HepG2 (cell line): ENCODE data around the gene MSI2. TPM values are rescaled to one million over a fixed set of nuclear protein-coding genes. Genes with fewer than 3 reads are reported as not detected.
A peak's percentile ranks its signal among the peaks of the same experiment; 100 is the strongest.

Source experiments
- ATAC-seq: fragments of 200-7000 bp; cut with Tn5 transposase; 3 replicates; pipeline ENCODE4 v1.9.1; 2020; ENCODE audit warnings: mild to moderate bottlenecking, moderate library complexity
- BruUV-seq: library from RNA; stranded (reverse); fragments of 400-500 nt; replicated peaks from 2 replicates; lab custom pipeline; 2021; lab: Mats Ljungman, UMichigan
- CTCF ChIA-PET: fragments of 300-600 bp; formaldehyde crosslinking; extraction: SDS; loops from one replicate; lab custom pipeline; 2021; ENCODE audit warnings: low total read pairs, inconsistent platforms, low intra/inter-chr PET ratio; lab: Yijun Ruan, JAX
- POLR2A ChIA-PET: fragments of 350-600 bp; sonication (Branson Sonifier 250); formaldehyde crosslinking; loops from one replicate; lab custom pipeline; 2020; ENCODE audit warnings: antibody characterized with exemption, inconsistent platforms; lab: Yijun Ruan, JAX
- DNase-seq: peaks from one replicate; pipeline ENCODE4 v3.0.0-alpha.2; 2015; ENCODE audit warnings: low spot score
- FAIRE-seq: peaks from 3 replicates; lab custom pipeline; 2011; peaks lifted over from hg19 to GRCh38; lab: Jason Lieb, UNC
- H2AFZ ChIP-seq: one replicate; pipeline ENCODE4 v1.6.1; 2011; ENCODE audit warnings: low read length, inconsistent platforms
- H3K27ac ChIP-seq: fragments of 300-600 bp; 3 replicates; pipeline ENCODE4 v1.8.0; 2011; ENCODE audit warnings: mixed run types, mild to moderate bottlenecking, mixed read lengths, low read length, inconsistent platforms; ENCODE audit not compliant: insufficient read depth; ENCODE audit errors: extremely low read length
- H3K27me3 ChIP-seq, 2 experiments: fragments of 200-600 bp in 1 of 2; 2 replicates in 1 of 2; 3 replicates in 1 of 2; pipeline versions ENCODE4 v1.6.0 to v1.8.0; 2011; ENCODE audit warnings: low read length in 2 of 2, mild to moderate bottlenecking in 2 of 2, moderate library complexity in 2 of 2, inconsistent platforms in 1 of 2; ENCODE audit not compliant: insufficient read depth in 2 of 2, control insufficient read depth in 1 of 2
- H3K36me3 ChIP-seq, 2 experiments: fragments of 200-600 bp in 1 of 2; replicated peaks in 1 of 2; 2 replicates in 1 of 2; 3 replicates in 1 of 2; pipeline versions ENCODE4 v1.5.1 to v1.8.0; 2011; ENCODE audit warnings: low read length in 2 of 2, inconsistent platforms in 1 of 2; ENCODE audit not compliant: insufficient read depth in 2 of 2, control insufficient read depth in 1 of 2
- H3K4me1 ChIP-seq: 2 replicates; pipeline ENCODE4 v1.5.1; 2012; ENCODE audit warnings: low read length, inconsistent platforms; ENCODE audit not compliant: insufficient read depth
- H3K4me2 ChIP-seq: 2 replicates; pipeline ENCODE4 v1.6.0; 2011; ENCODE audit warnings: low read depth, low read length, inconsistent platforms
- H3K4me3 ChIP-seq, 3 experiments: fragments of 200-600 bp in 1 of 3; sonication (generic), shearing (Covaris generic) in 1 of 3; replicated peaks in 1 of 3; 2 replicates each; pipeline ENCODE4 v1.5.1; 2011 to 2016; ENCODE audit warnings: low read length in 3 of 3, inconsistent platforms in 2 of 3, low read depth in 2 of 3, mild to moderate bottlenecking in 2 of 3, control low read depth in 1 of 3, mixed read lengths in 1 of 3; ENCODE audit not compliant: insufficient read depth in 1 of 3
- H3K79me2 ChIP-seq: one replicate; pipeline ENCODE4 v1.6.1; 2011; ENCODE audit warnings: low read length, inconsistent platforms; ENCODE audit not compliant: insufficient read depth
- H3K9ac ChIP-seq: 2 replicates; pipeline ENCODE4 v1.6.0; 2011; ENCODE audit warnings: mild to moderate bottlenecking, low read depth, low read length, inconsistent platforms; ENCODE audit not compliant: insufficient read depth
- H3K9me3 ChIP-seq: 2 replicates; pipeline ENCODE4 v1.5.1; 2012; ENCODE audit warnings: mild to moderate bottlenecking, low read length
- H4K20me1 ChIP-seq: 2 replicates; pipeline ENCODE4 v1.6.0; 2011; ENCODE audit warnings: inconsistent platforms, mild to moderate bottlenecking, low read length, moderate library complexity; ENCODE audit not compliant: insufficient read depth
- CEBPG ChIP-seq: IDR thresholded peaks from 2 replicates; pipeline ENCODE4 v1.6.1; 2016
- HDAC2 ChIP-seq: sonication (generic); formaldehyde crosslinking; IDR thresholded peaks from 2 replicates; pipeline ENCODE4 v1.4.0; 2020; ENCODE audit warnings: missing genetic modification reagents
- HOXA3 ChIP-seq: sonication (generic); formaldehyde crosslinking; IDR thresholded peaks from 2 replicates; pipeline ENCODE4 v1.5.0; 2020; ENCODE audit warnings: missing genetic modification reagents
- MATR3 ChIP-seq: sonication (generic); formaldehyde crosslinking; IDR thresholded peaks from 2 replicates; pipeline ENCODE4 v1.4.0; 2020; ENCODE audit warnings: missing genetic modification reagents
- NONO ChIP-seq, 2 experiments: fragments of 450-650 bp in 1 of 2; sonication (generic) in 1 of 2; formaldehyde crosslinking in 1 of 2; IDR thresholded peaks in 1 of 2; conservative IDR thresholded peaks in 1 of 2; 2 replicates each; pipeline versions ENCODE4 v1.6.1 to v1.8.0; 2017 to 2022; ENCODE audit warnings: mild to moderate bottlenecking in 1 of 2, missing genetic modification reagents in 1 of 2, moderate library complexity in 1 of 2
- RARG ChIP-seq: sonication (generic); formaldehyde crosslinking; IDR thresholded peaks from 2 replicates; pipeline ENCODE4 v1.4.0; 2020; ENCODE audit warnings: low read depth, mild to moderate bottlenecking, missing genetic modification reagents
- RFX3 ChIP-seq: IDR thresholded peaks from 2 replicates; pipeline ENCODE4 v1.6.1; 2016; ENCODE audit warnings: missing biosample characterization, missing genetic modification reagents
- SALL1 ChIP-seq: sonication (generic); formaldehyde crosslinking; IDR thresholded peaks from 2 replicates; pipeline ENCODE4 v1.8.0; 2022; ENCODE audit warnings: mild to moderate bottlenecking, missing genetic modification reagents
- TEAD3 ChIP-seq: optimal IDR thresholded peaks from 2 replicates; pipeline ENCODE3; 2016; ENCODE audit warnings: borderline replicate concordance
- ZBTB8A ChIP-seq: sonication (generic); formaldehyde crosslinking; IDR thresholded peaks from 2 replicates; pipeline ENCODE4 v1.4.0; 2020; ENCODE audit warnings: mild to moderate bottlenecking, low read depth, missing genetic modification reagents, borderline replicate concordance
- ZNF180 ChIP-seq: sonication (generic); formaldehyde crosslinking; IDR thresholded peaks from 2 replicates; pipeline ENCODE4 v1.4.0; 2020; ENCODE audit warnings: low read depth, missing genetic modification reagents, borderline replicate concordance
- ZNF224 ChIP-seq: sonication (generic); formaldehyde crosslinking; IDR thresholded peaks from 2 replicates; pipeline ENCODE4 v1.5.0; 2020; ENCODE audit warnings: mild to moderate bottlenecking, missing genetic modification reagents
- ZNF441 ChIP-seq: sonication (generic); formaldehyde crosslinking; IDR thresholded peaks from 2 replicates; pipeline ENCODE4 v1.7.0; 2021; ENCODE audit warnings: missing genetic modification reagents, borderline replicate concordance
- ZNF446 ChIP-seq: sonication (generic); formaldehyde crosslinking; IDR thresholded peaks from 2 replicates; pipeline ENCODE4 v1.5.0; 2020; ENCODE audit warnings: mild to moderate bottlenecking, missing genetic modification reagents
- ZNF549 ChIP-seq: sonication (generic); formaldehyde crosslinking; IDR thresholded peaks from 2 replicates; pipeline ENCODE4 v1.5.0; 2020; ENCODE audit warnings: missing genetic modification reagents
- ZSCAN20 ChIP-seq: sonication (generic); formaldehyde crosslinking; IDR thresholded peaks from 2 replicates; pipeline ENCODE4 v1.4.0; 2020; ENCODE audit warnings: missing genetic modification reagents, mild to moderate bottlenecking, borderline replicate concordance
- WGBS: methylation state at CpG from one replicate; pipeline ENCODE4 v1.1.6; 2017; ENCODE audit warnings: low lambda C conversion rate; 5-methylcytosine and 5-hydroxymethylcytosine counted together
- in situ Hi-C: cut with HindIII; loops from 2 replicates; pipeline ENCODE4 v1.10.0; 2017; ENCODE audit warnings: low pct_unique_long_range_greater_than_20kb; ENCODE audit not compliant: extremely low pct_ligation_motif_present
- intact Hi-C: fragments of 100-400 bp; cut with micrococcal nuclease; formaldehyde crosslinking; loops from one replicate; pipeline ENCODE4 v1.10.0; 2022; ENCODE audit not compliant: unreplicated experiment
- polyA plus RNA-seq, 8 experiments: library from polyadenylated mRNA; depleted of rRNA in 3 of 8; stranded (reverse) in 7 of 8; unstranded in 1 of 8; fragments of >200 nt; fragmentation: Illumina TruSeq in 4 of 8; extraction: Trizol in 4 of 8; gene quantifications; 2 replicates each; pipeline versions ENCODE4 v1.2.1 to v1.2.3, GENCODE V29; 2011 to 2016; ENCODE audit warnings: low read depth in 4 of 8, missing spikeins in 1 of 8, mixed read lengths in 1 of 8; ENCODE audit not compliant: insufficient read depth in 1 of 8
- total RNA-seq, 5 experiments: library from RNA; depleted of rRNA; stranded (reverse); fragments of >200 nt; fragmentation: Illumina TruSeq; extraction: Trizol; gene quantifications; 2 replicates each; pipeline ENCODE4 v1.2.3, GENCODE V29; 2016; ENCODE audit warnings: low read depth in 1 of 5
- TF ChIP-seq, protein P1 (sequence below): sonication (generic); formaldehyde crosslinking; IDR thresholded peaks from 2 replicates; pipeline ENCODE4 v1.4.0; 2020; ENCODE audit warnings: mild to moderate bottlenecking, missing genetic modification reagents
- TF ChIP-seq, protein P2 (sequence below): sonication (generic); formaldehyde crosslinking; IDR thresholded peaks from 2 replicates; pipeline ENCODE4 v1.5.1; 2020; ENCODE audit warnings: missing genetic modification reagents, mild to moderate bottlenecking, borderline replicate concordance
- TF ChIP-seq, protein P3 (sequence below), 2 experiments: sonication (generic) in 1 of 2; formaldehyde crosslinking in 1 of 2; IDR thresholded peaks; 2 replicates each; pipeline versions ENCODE4 v1.6.1 to v1.9.0; 2014 to 2022; ENCODE audit warnings: antibody characterized with exemption in 1 of 2, borderline replicate concordance in 1 of 2, inconsistent platforms in 1 of 2, low read depth in 1 of 2, missing genetic modification reagents in 1 of 2

Gene MSI2
- total and polyA plus RNA-seq, 2 of the 13 experiments (the other 11 are each of a cell fraction or from before 2014, with no cell fraction given) = 77.5 to 78.4 TPM

DNA sequence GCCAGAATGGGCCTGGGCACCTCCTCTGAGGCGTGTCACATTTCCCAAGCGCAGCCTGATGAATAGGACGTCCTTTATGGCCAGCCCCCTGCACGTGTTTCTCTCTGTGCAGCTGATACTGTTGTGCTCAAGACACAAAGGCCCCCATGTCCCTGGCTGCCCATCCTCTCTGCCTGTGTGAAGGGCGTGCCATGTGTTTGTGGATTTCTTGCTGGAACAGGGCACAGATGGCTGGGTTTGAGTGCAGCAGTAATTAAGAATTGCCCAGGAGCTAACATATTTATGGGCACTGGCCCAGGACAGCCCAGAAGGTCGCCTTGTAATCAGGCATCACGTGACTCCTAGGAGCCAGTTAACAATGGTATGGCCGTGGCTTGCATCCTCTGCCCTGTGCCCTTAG lies 307.6 kb downstream of the MSI2 start:
- H3K9me3 ChIP-seq = no peaks in the 10 kb centered on the region
- H3K27me3 ChIP-seq = no peaks in the 10 kb centered on the region
- no peak overlapping the region for H3K4me2 ChIP-seq
- ChIA-PET CTCF (no interaction called here), POLR2A (interaction anchor here (5.9 kb wide), 1 partner anchor 14 kb away, joined by 113 read pairs; no protein-coding TSS in a partner anchor)
- H3K9ac ChIP-seq = no peak overlapping the region
- peaks cover 5 to 33% of the 10 kb centered on the region in 2 experiments; a peak in 4 of 5 replicates for H3K36me3 ChIP-seq
- no peak overlapping the region for H2AFZ ChIP-seq
- ATAC-seq = no peak
- no peak for FAIRE-seq
- 96% methylated on average over 7 of the region's 8 CpGs for WGBS
- peaks cover 61% of the 10 kb centered on the region for H3K4me1 ChIP-seq
- intact Hi-C loops (no loop called here), in situ Hi-C loops (loop anchor here (5.0 kb wide), 2 partner anchors 37 to 107 kb away; no protein-coding TSS in a partner anchor)
- H3K79me2 ChIP-seq = peaks cover 10% of the 10 kb centered on the region
- no peak for DNase-seq
- no peak overlapping the region for H3K4me3 ChIP-seq
- no peak overlapping the region for H3K27ac ChIP-seq
- BruUV-seq = no TSS peak
- H4K20me1 ChIP-seq = no peaks in the 10 kb centered on the region
- TF ChIP-seq, protein P1, sequence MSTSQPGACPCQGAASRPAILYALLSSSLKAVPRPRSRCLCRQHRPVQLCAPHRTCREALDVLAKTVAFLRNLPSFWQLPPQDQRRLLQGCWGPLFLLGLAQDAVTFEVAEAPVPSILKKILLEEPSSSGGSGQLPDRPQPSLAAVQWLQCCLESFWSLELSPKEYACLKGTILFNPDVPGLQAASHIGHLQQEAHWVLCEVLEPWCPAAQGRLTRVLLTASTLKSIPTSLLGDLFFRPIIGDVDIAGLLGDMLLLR (CRISPR knock-in tag) = 0 out of 2 replicates have a peak, but pooled peaks have one; percentile 15
- TF ChIP-seq ZNF446 (CRISPR knock-in tag) = no peak
- no peak for TF ChIP-seq ZNF441 (CRISPR knock-in tag)
- no peak for TF ChIP-seq HOXA3 (CRISPR knock-in tag)
- no peak for TF ChIP-seq ZNF549
- no peak for TF ChIP-seq ZBTB8A (CRISPR knock-in tag)
- TF ChIP-seq, protein P2, sequence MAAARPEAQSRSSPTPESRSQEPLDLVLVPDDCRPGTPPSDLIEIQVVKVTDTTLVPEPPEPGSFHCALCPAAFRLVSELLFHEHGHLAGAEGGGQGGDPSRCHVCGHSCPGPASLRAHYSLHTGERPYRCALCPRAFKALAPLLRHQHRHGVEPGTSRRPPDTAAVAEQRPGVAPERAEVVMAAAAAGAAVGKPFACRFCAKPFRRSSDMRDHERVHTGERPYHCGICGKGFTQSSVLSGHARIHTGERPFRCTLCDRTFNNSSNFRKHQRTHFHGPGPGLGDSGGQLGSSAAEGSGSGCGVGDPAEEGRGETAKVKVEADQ (CRISPR knock-in tag) = 0 out of 2 replicates have a peak, but pooled peaks have one; percentile 37
- TF ChIP-seq ZSCAN20 (CRISPR knock-in tag) = no peak
- no peak for TF ChIP-seq HDAC2 (CRISPR knock-in tag)
- no peak for TF ChIP-seq NONO (IDR thresholded peaks at IDR 0.05)
- 0 out of 2 replicates have a peak, but pooled peaks have one; percentile 18 for TF ChIP-seq NONO (CRISPR knock-in tag; conservative IDR thresholded peaks at IDR 0.05)
- TF ChIP-seq RARG = no peak
- TF ChIP-seq CEBPG (CRISPR knock-in tag) = no peak
- TF ChIP-seq, protein P3, sequence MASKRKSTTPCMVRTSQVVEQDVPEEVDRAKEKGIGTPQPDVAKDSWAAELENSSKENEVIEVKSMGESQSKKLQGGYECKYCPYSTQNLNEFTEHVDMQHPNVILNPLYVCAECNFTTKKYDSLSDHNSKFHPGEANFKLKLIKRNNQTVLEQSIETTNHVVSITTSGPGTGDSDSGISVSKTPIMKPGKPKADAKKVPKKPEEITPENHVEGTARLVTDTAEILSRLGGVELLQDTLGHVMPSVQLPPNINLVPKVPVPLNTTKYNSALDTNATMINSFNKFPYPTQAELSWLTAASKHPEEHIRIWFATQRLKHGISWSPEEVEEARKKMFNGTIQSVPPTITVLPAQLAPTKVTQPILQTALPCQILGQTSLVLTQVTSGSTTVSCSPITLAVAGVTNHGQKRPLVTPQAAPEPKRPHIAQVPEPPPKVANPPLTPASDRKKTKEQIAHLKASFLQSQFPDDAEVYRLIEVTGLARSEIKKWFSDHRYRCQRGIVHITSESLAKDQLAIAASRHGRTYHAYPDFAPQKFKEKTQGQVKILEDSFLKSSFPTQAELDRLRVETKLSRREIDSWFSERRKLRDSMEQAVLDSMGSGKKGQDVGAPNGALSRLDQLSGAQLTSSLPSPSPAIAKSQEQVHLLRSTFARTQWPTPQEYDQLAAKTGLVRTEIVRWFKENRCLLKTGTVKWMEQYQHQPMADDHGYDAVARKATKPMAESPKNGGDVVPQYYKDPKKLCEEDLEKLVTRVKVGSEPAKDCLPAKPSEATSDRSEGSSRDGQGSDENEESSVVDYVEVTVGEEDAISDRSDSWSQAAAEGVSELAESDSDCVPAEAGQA (IDR thresholded peaks at IDR 0.05; ENCODE audit: low read depth) = no peak
- TF ChIP-seq, protein P3 (CRISPR knock-in tag; IDR thresholded peaks at IDR 0.05; ENCODE audit: borderline replicate concordance) = no peak
- TF ChIP-seq RFX3 = no peak
- no peak for TF ChIP-seq ZNF180 (CRISPR knock-in tag)
- TF ChIP-seq ZNF224 (CRISPR knock-in tag) = no peak
- peak; percentile 25; the same call in 1 of the 2 replicates for TF ChIP-seq SALL1
- no peak for TF ChIP-seq MATR3
- TF ChIP-seq TEAD3 (CRISPR knock-in tag) = no peak
